Muscle layer of duodenum (tissue), 2 donors: Measurements from ENCODE around the gene PLET1.
A peak's percentile ranks its signal among the peaks of the same experiment; 100 is the strongest.

Source experiments
- H3K27ac ChIP-seq: one replicate; pipeline ENCODE4 v1.7.0; 2013; ENCODE audit warnings: mild to moderate bottlenecking, low read length
- H3K27me3 ChIP-seq: one replicate; pipeline ENCODE4 v1.7.0; 2013; ENCODE audit warnings: low read depth, mild to moderate bottlenecking, control low read depth, low read length
- H3K36me3 ChIP-seq, 2 donors: one replicate each; pipeline ENCODE4 v1.7.0; 2013; ENCODE audit warnings: low read length in 2 of 2, control low read depth in 1 of 2, mild to moderate bottlenecking in 1 of 2; ENCODE audit not compliant: insufficient read depth in 2 of 2, control insufficient read depth in 1 of 2
- H3K4me1 ChIP-seq, 2 donors: one replicate each; pipeline ENCODE4 v1.7.0; 2013; ENCODE audit warnings: low read length in 2 of 2, mild to moderate bottlenecking in 2 of 2, control low read depth in 1 of 2, moderate library complexity in 1 of 2; ENCODE audit not compliant: insufficient read depth in 2 of 2, control insufficient read depth in 1 of 2
- H3K4me3 ChIP-seq, 2 donors: one replicate each; pipeline ENCODE4 v1.7.0; 2013; ENCODE audit warnings: low read length in 2 of 2, low read depth in 1 of 2, mild to moderate bottlenecking in 1 of 2
- H3K9me3 ChIP-seq, 2 donors: one replicate each; pipeline ENCODE4 v1.7.0; 2013; ENCODE audit warnings: low read length in 2 of 2, control low read depth in 1 of 2, mild to moderate bottlenecking in 1 of 2; ENCODE audit not compliant: control insufficient read depth in 1 of 2
- donor health status: healthy.

Gene PLET1

GRCh38 chr11:112235750-112236390 lies 24.8 kb downstream of the PLET1 start:
- Histone ChIP-seq H3K36me3 (peaks cover 32 to 43% of the 10 kb centered on the region in 2 donors), H3K27ac (no peak overlapping the region), H3K9me3 (no peaks in the 10 kb centered on the region), H3K4me3 (no peak overlapping the region), H3K27me3 (no peaks in the 10 kb centered on the region), H3K4me1 (no peaks in the 10 kb centered on the region)

DNA sequence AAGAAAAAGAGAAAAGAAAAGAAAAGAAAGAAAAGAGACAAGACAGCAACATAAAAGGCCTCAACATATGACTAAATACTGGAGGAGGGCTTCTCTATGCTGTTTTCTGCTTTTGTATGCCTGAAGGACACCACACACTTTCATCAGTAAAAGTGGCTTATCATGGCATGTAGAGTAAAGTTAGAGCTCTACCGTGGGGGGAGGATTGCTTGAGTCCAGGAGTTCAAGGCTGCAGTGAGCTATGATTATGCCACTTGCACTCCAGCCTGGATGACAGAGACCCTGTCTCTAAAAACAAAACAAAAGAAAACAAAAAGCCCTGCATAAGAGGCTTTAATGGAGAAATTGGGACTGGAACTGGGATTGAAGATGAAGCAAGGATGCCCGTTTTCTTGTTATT lies 28.7 kb downstream of the PLET1 start:
- peaks cover 3 to 9% of the 10 kb centered on the region in 2 donors for H3K4me1 ChIP-seq
- H3K9me3 ChIP-seq: no peaks in the 10 kb centered on the region
- H3K27ac ChIP-seq: no peak overlapping the region
- no peak overlapping the region for H3K4me3 ChIP-seq
- H3K36me3 ChIP-seq: peaks cover 35 to 46% of the 10 kb centered on the region in 2 donors
- H3K27me3 ChIP-seq: no peaks in the 10 kb centered on the region

DNA sequence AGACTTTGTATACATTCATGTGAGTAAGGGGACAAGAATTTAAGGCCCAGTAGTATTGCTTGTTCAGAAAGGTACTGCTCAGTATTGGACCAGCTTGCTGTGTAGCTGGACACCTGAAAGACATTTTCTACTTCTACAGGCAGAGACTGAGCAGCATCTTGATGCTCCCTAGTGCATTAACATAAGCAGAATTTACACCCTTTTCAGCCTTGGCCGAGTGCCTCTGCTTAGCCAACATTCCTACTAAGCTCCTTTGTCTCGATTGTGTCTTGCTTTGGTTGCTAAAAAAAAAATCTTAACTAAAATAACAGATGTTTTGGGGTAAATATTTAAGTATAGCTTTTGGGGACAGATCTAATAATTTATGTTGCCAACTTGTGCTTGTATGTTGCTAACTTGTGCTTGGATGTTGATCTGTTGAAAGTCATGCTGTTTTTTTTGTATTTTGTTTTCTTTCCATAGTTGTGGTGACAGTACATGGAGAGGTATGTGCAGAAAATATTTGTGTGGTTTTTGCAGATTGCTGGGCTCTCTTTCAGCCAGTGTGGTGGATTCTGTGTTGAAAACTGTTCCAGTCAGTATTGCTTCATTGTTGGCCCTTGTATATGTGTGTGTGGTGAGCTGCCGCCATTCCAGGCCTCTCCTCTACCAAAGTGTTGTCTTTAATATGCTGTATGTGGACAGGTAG lies 30.8 kb downstream of the PLET1 start:
- Histone ChIP-seq H3K4me1 (peaks cover 3 to 9% of the 10 kb centered on the region in 2 donors), H3K9me3 (no peaks in the 10 kb centered on the region), H3K27ac (no peak overlapping the region), H3K36me3 (peaks cover 25 to 30% of the 10 kb centered on the region in 2 donors), H3K27me3 (no peaks in the 10 kb centered on the region), H3K4me3 (no peak overlapping the region)

GRCh38 chr11:112229159-112229558 lies 31.5 kb downstream of the PLET1 start:
- Histone ChIP-seq H3K4me3 (no peak overlapping the region), H3K27ac (no peak overlapping the region), H3K9me3 (no peaks in the 10 kb centered on the region), H3K27me3 (no peaks in the 10 kb centered on the region), H3K36me3 (peaks cover 25 to 28% of the 10 kb centered on the region in 2 donors), H3K4me1 (peaks cover 3 to 9% of the 10 kb centered on the region in 2 donors)

- H3K9me3 ChIP-seq: no peaks in the 10 kb centered on the region
- H3K27me3 ChIP-seq: no peaks in the 10 kb centered on the region
- peaks cover 3 to 9% of the 10 kb centered on the region in 2 donors for H3K4me1 ChIP-seq
- H3K4me3 ChIP-seq: no peak overlapping the region
- H3K27ac ChIP-seq: no peak overlapping the region
- peaks cover 25% of the 10 kb centered on the region in 2 donors for H3K36me3 ChIP-seq
Observed at GRCh38 chr11:112228706-112229105, 32.0 kb downstream of the PLET1 start.

DNA sequence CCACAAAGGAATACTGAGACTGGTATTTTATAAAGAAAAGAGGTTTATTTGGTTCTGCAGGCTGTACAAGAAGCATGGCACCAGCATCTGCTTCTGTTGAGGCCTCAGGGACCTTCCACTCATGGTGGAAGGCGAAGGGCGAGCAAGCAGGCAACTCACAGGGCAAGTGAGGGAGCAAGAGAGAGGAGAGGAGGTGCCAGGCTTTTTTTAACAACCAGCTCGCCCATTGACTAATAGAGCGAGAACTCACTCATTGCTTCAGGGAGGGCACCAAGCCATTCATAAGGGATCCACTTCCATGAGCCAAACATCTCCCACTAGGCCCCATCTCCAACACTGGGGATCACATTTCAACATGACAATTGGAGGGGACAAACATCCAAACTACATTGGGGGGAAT lies 33.2 kb downstream of the PLET1 start:
- Histone ChIP-seq H3K27me3 (no peaks in the 10 kb centered on the region), H3K4me3 (peak overlapping the region; percentile 70 to 81), H3K9me3 (no peaks in the 10 kb centered on the region), H3K27ac (peak overlapping the region; percentile 1), H3K4me1 (peaks cover 3 to 9% of the 10 kb centered on the region in 2 donors), H3K36me3 (peaks cover 20 to 25% of the 10 kb centered on the region in 2 donors)

- Histone ChIP-seq H3K4me1 (peaks cover 3 to 9% of the 10 kb centered on the region in 2 donors), H3K9me3 (no peaks in the 10 kb centered on the region), H3K27ac (peak overlapping the region; percentile 98), H3K4me3 (peak overlapping the region; percentile 70 to 81), H3K27me3 (no peaks in the 10 kb centered on the region), H3K36me3 (peaks cover 20 to 25% of the 10 kb centered on the region in 2 donors)
Observed at GRCh38 chr11:112226831-112227401, 33.7 kb downstream of the PLET1 start.

DNA sequence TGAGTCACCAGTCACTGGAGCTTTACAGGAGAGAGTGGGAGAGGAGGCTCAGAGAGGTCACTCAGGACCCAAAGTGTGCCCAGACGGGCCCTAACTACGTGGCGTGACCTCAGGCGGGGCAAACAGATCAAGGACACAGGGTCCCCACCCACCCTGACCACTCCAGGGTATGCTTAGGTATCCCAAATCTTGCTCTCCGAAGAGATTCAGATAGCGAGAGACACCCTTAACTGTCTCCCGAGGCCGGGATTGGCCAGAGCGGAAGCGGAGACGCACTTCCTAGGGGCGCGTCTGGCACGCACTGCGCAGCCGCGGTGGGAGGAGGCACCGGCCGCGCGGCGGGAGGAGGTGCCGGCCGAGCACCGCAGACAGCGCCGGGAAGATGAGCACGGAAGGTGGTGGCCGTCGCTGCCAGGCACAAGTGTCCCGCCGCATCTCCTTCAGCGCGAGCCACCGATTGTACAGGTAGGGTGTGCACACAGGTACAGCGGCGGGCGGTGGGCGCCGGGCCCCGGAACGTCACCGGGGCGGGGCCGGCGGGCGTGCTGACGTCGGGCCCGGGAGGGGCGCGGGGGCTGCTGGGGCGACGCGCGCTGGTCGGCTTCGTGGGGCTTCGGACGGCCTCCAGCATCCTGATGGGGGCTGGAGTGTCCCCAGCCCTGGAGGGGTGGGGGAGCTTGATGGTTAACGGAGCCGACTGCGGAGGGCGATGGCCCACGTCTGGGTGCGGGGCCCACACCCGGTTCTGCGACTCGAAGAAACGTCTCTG lies 34.4 kb downstream of the PLET1 start, which contains the start of gene PTS:
PTS (plus strand) TSS at position 367 of the 769 bp plus-strand sequence; CDS start at position 383, 16 bp downstream.
- Histone ChIP-seq H3K27ac (peak within 1 kb of the TSS; percentile 98), H3K4me1 (peaks cover 3 to 9% of the 10 kb centered on the region in 2 donors), H3K36me3 (peaks cover 17 to 24% of the 10 kb centered on the region in 2 donors), H3K4me3 (peak within 1 kb of the TSS; percentile 70 to 81), H3K9me3 (no peaks in the 10 kb centered on the region), H3K27me3 (no peaks in the 10 kb centered on the region)

DNA sequence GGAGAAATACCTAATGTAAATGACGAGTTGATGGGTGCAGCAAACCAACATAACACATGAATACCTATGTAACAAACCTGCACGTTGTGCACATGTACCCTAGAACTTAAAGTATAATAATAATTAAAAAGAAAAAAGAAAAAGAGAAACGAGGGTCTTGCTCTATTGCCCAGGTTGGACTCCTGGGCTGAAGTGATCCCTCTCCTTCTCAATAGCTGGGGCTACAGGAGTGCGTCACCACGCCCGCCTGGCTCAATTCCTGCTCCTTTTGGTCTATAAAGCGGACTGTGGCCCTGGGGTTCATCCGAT lies 35.0 kb downstream of the PLET1 start:
- peak overlapping the region; percentile 70 to 81 for H3K4me3 ChIP-seq
- H3K9me3 ChIP-seq: no peaks in the 10 kb centered on the region
- no peaks in the 10 kb centered on the region for H3K27me3 ChIP-seq
- peaks cover 12 to 20% of the 10 kb centered on the region in 2 donors for H3K36me3 ChIP-seq
- H3K4me1 ChIP-seq: peaks cover 3 to 9% of the 10 kb centered on the region in 2 donors
- H3K27ac ChIP-seq: peak overlapping the region; percentile 98

- Histone ChIP-seq H3K4me3 (no peak overlapping the region), H3K4me1 (peaks cover 3 to 9% of the 10 kb centered on the region in 2 donors), H3K9me3 (no peaks in the 10 kb centered on the region), H3K27ac (no peak overlapping the region), H3K36me3 (peaks cover 0 to 5% of the 10 kb centered on the region in 2 donors), H3K27me3 (no peaks in the 10 kb centered on the region)
Observed at GRCh38 chr11:112223754-112224532, 36.7 kb downstream of the PLET1 start.
